ELF-1 (cell line): ENCODE results near the gene SYNE3.
A peak's percentile ranks its signal among the peaks of the same experiment; 100 is the strongest.

Source experiments
- DNase-seq: peaks from one replicate; pipeline ENCODE4 v3.0.0-alpha.2; 2016; ENCODE audit warnings: low read depth, low spot score

The SYNE3 gene

DNA sequence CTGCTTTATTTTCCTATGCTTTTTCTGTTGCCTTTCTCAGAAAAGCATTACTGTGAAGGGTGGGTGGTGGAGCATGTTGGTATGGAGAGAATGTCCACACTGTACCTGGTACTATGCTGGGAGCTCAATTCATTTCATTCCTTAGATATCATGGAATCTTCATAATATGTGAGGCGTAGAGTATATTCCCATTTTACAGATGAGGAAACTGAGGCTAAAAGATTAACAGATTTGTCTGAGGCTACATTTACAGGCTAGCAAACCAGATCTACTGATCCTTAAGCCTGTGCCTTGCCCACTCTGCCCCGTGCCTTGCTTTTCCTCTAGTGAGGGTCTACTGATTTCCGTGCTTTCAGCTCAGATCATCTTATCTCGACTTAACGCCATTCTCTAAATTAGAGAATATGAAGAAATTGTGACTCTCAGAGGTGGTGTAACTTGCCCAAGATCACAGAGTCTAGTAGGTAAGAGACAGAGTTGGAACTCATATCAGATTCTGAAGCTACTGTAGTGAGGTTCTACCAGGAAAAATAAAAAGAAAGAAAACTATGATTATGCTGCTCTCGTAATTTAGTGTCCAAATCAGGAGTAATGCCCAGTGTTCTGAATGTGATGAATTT lies 23.9 kb upstream of the SYNE3 start:
- DNase-seq, result no peak

DNA sequence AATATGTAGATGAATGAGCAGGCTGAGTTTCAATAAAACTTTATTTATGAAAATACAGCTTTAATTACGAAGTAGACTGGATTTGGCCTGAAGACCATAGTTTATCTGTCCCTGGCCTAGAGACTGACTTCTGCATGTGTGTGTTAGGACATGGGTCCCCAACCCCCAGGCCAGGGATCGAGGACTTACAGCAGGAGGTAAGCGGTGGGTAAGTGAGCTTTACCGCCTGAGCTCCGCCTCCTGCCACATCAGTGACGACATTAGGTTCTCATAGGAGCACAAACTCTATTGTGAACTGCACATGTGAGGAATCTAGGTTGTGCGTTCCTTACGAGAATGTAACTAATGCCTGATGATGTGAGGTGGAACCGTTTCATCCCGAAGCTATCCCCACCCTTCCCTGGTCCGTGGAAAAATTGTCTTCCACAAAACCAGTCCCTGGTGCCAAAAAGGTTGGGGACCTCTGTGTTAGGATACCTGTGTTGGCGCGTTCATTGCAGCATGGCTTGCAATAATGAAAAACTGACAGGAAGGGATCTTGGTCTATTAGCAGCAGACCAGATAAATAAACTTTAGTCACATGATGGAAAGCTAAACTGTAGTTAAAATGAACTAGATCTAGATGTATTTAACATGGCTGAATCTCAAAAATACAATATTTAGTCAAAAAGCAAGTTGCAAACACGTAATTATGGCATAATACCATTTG lies 22.5 kb upstream of the SYNE3 start:
- no peak for DNase-seq

DNA sequence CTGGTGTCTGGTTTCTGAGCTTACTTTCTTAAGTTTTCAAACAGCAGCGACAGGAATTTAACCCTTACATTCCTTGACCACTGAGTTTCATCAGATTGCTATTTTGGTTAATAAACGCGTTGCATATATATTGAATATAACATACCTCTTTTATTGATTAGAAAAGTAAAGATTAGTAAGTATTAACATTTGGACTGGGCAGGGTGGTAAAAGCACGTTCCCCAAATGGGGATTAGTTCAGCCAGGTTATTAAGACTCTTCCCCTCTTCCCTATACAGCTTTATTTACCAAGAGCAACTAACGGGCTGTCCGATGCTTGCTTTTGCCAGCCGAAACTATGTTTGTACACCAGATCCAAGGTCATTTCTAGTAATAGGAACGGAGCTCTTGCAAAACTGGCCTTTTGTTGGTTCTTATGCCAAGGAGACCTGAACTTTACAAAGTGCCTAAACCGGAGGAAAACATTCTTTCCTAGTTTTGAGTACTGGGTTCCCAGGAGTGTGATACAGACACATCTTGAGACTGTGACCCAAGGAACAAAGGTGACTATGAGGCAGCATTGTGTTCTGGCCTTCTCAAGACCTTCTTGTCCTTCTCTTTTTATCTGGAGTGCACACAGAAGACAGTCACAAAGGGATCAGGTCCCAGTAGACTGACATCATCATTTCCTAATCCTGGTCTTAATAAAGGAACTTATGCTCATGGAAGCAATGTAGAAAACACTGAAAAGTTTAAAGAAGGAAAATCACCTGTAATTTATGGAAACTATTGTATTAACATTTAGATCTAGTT lies 21.0 kb upstream of the SYNE3 start:
- no peak for DNase-seq

DNA sequence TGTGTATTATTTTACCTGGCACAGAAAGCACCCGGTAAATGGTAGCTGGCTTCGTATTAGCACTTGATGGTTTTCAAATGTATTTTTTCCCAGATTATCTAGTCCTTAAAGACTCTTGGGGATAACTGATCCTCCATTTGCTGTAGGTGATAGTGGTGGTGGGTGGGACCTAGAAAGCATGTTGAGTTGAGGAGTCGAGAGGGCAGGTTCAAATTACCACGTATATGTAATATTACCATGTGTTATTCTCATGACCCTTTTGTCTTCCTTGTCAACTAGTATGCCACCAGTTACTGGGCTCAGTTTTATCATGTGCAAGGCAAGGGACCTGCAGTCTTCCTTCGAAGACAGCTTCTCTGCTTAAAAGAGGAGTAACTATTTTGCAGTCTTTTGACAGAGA lies 20.2 kb upstream of the SYNE3 start:
- DNase-seq, result no peak

DNA sequence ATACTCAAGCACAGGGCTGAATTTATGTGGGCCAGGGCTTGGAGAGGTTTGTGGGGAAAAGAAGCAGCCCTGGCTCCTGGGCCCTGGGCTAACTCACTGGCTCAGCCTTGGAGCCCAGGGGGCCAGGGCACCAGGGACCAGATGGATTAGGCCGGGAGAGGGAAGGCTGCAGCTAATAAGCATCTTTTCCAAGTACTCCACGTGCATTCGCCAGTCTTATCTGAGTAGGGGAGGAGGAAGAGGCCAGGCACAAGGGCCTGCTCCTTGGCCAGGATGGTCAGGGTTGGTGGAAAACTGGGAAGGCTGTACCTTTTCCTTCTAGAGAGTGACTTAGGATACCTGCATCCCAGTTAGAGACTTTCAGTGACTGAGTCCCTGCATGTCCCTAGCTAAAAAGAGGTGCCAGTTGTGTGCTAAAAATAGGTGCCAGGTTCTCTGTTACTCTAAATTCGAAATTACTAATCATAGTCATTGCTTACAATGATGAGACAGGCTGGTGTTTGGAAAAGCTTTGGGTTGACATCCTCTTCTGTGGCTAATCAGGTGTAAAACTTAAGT lies 19.7 kb upstream of the SYNE3 start:
- DNase-seq, result no peak

DNA sequence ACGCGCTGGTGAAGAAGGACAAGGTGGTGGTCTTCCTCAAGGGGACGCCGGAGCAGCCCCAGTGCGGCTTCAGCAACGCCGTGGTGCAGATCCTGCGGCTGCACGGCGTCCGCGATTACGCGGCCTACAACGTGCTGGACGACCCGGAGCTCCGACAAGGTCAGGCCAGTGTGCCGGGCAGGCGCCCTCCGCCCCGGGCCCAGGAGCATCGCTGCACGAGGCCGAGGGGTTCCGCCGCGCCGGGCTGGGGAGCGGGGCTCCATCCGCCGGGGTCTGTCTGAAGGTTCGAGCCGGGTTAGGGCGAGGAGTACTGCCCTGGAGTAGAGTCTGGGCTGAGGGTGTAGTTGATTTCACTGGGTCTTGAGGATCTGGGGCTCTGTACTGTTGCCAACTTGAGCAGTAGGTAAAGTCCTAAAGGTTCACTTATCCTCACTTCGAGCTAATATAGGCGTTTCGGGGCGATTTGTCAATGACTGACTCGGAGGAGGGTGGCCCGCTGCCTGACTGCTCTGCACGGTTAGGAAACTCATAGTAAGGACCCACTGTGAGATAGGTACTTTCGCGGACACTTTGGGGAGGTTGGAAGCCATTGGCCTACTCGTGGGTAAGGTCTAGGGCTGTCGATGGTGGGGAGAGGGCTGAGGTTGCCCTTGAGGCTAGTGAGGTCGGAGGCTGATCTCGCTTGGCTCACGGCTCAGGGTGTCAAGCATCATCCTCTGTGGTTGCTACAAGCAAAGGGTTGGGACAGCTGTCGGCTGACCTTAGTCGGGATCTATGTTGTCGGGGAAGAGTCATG lies 19.0 kb upstream of the SYNE3 start:
- DNase-seq, result no peak

DNA sequence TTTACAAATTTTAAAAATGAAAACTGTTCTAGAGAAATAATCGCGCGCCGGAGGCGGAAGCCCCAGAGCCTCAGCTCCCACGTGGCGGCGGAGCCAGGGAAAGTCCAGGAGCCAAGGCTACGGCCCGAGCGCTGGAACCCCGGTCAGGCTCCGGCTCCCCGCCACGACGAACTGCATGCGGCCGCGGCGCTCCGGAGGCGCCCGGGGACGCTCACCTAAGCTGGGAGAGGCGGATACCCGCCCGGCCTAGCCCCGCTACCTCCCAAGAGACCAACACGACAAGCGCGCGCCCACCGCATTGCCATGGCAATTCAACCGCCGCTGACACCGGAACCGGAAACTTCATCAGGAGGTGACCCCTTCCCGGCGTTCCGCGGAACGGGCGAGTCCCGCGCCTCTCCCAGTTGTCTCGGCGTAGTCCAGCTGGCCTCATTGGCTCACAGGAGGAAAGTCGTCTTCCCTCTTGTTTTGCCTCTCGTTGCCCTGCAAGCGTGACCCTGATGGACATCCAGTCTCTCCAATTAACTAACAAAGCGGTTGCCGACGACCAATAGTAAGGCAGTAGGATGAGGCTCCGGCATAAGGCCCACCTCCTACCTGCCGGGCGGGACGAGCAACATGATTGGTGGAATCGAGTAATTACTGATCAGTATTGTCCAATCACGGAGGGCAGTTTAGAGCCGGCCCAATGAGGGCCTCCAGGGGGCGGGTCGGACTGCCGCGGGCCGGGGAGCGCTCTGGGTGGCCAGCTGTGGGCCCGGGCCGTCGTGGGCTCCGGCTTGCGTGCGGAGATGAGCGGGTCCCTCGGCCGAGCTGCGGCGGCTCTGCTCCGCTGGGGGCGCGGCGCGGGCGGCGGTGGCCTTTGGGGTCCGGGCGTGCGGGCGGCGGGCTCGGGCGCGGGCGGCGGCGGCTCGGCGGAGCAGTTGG lies 18.1 kb upstream of the SYNE3 start, which contains the start of gene GLRX5:
TSS of gene GLRX5 (plus strand) at position 752 of the 927 bp plus-strand sequence. CDS start at position 792, 40 bp downstream.
- peak; percentile 100 for DNase-seq

DNA sequence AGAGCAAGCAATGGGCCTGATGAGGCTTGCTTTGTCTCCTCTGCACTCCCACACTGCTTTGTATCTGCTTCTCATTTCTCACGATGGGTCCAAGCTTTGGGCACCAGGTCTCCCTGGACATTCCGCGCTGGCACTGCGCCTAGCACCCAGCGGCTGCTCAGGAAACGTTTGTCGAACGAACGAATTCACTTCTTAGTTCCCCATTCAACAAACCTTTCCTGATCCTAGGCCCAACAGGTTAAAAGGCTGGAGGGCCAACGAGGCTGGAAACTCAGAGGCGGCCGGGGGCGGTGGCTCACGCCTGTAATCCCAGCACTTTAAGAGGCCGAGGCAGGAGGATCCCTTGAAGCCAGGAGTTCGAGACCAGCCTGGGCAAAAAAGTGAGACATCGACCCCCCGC lies 17.4 kb upstream of the SYNE3 start:
- peak; percentile 36 for DNase-seq

DNA sequence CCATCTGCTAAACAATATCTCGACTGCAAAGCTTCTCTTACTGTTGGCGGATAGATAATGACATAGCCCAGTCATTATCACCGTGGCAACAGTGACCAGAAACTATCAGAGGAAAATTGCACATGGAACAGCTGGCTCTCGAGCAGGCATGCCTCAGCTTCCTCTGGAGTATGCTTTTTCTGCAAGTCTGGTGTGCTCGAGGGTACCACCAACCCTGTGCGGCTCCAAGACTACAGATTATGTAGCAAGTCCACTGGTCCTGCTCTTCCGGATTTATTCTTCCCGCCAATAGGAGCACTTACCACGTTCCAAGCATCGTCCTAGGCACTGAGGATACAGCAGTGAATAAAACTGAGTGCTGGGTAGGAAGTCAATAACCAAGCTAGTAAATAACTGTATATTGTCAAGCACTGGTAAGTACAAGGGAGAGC lies 17.0 kb upstream of the SYNE3 start:
- DNase-seq, result peak; percentile 37

DNA sequence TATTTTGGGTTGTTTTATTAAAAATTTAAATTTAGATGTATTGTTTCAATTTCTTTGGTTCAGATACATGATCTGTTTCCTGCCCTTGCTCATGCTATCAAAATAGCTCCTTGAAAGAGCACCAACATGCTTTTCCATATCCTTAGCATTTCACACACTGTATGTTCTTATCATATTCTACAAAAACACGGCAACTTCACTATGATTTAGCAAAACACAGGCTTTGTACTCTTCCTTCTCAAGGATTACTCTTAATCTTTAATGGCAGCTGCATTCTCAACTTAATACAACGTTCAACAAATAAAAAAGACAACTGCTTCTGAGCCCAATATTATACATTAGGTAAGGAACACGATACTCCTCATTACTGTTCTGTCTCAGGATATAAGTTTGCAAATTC lies 15.5 kb upstream of the SYNE3 start:
- DNase-seq, result no peak

DNA sequence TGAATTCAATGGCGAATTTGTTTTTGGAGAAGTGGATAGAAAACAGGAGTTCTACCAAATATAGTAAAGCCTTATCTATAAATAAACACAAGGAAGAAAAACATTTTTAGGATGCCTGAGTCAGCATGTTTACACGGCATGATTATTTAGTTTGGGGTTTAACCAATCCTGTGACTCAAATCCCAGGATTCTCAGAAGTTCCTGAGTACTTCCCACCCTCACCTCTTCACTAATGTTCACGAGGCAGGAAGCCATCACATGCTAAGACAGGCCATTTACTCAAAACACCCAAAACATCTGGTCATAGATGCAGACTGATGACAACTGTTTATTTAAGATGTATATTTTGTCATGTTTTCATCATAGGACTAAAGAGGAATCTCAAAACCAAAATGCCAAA lies 15.0 kb upstream of the SYNE3 start:
- DNase-seq, result no peak

DNA sequence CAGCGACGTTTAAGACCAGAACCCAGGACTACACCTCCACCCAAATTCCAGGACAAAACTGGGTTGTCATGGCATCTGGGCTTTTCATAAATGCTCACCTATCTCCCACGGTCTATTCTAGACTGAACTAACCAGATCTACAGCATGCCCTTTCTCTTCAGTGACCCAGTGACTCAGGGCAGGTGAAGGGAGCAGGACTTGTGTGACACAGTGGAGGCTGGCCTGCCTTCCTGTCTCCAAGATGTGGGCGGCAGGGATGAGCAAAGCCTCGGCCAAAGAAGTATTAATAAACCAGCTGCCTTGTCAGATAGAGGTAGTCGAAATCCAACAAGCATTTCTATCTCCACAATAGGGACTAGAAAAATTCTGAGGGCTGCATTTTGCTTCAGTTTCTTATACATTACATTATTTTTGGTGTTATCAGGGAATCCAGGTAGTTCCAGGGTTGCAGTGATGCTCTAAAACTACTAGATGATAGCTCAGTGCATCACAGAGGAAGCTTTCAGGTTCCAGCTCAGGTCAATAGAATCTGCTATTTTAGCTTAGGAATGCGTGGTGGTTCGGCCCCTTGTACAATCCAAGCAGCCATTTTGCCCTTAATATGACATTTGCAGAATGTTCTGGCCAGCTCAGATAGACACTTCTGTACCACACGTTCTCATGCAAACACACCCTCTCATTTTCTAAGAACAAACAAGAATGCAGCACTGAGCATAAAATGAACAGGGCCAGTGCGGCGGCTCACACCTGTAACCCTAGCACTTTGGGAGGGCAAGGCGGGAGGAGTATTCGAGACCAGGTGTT lies 14.2 kb upstream of the SYNE3 start:
- DNase-seq, result no peak

DNA sequence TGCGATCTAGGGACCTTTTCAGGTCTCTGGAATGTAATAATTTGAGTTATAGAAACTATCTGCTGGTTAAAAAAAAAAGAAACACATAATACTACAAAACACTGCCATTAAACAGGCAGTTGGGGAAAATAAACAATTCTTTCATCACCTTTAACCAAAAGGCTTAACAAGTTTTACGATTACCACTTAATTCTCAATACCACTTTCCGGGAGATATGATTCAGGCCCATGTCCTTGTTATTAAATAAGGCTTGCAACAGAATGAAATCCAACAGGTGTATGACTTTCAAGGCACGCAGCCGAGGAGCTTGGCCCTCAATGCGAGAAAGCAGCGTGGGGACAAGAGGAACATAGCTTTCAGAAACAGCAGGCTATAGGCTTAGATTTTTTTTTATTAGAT lies 12.8 kb upstream of the SYNE3 start:
- DNase-seq, result no peak

DNA sequence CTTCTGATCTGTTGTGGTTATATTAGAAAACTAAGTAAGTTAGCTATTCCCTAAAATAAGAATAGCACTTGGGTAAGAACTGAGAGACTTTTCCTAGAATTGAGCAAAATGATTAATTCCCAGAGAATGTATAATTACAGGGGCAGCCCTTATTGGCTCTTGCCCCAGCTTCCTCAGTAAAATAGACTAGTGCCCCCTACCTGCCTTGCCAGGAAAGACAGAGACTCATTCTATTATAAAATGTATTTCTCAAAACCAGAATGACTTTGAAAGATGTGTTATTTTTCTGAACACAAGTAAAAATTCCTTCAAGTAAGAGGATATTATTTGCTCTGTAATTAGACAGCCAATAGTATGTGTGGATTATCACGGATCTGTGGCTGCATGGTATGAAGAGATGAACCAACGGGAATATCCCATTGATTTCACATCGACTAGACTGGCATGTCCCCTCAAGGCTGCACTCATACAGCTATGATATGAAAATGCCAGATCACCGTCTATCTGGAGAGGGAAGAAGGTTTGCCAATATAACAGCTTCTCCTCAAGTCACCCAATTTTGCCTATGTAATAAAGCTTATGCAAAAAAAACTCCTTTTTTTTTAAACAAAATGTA lies 11.0 kb upstream of the SYNE3 start:
- DNase-seq, result no peak

DNA sequence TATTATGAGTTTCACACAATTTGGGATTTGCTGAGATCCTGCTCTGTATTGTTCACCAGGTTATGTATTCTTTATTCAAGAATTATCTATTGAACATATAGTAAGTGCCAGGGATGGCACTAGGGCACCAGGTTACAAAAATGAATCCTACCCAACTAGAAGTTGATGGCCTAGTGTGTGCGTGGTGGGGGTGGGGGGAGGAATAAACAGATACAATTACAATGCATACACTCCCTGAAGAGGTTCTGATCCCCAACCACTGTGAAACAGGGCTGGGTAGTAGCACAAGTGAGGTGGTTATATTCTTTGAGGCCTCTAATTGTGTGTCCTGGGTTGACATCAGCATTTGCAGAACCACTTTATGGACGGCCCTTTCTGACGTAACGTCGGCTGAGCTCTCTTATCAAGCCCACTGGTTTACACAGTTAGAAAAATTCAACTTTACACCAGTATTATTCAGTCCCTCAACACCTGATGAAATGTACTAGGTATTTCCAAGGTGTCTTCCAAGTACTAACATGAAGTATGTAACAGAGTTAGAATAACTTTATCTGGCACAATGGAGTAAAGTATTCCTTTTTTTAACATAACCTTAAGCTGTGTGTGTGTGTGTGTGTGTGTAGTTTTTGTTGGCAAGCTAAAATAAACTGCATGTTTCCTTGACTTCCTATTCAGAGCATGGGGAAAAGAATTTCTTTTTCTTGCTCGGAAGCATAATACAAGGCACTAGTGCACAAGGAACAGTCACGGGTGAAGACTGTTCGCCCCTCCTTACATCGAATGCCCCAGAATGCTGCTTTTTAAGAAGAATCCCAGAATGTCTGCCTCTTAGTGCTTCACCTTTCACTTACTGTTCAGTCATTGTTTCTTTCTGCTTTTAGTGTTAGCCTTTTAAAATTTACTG lies 10.3 kb upstream of the SYNE3 start:
- no peak for DNase-seq

DNA sequence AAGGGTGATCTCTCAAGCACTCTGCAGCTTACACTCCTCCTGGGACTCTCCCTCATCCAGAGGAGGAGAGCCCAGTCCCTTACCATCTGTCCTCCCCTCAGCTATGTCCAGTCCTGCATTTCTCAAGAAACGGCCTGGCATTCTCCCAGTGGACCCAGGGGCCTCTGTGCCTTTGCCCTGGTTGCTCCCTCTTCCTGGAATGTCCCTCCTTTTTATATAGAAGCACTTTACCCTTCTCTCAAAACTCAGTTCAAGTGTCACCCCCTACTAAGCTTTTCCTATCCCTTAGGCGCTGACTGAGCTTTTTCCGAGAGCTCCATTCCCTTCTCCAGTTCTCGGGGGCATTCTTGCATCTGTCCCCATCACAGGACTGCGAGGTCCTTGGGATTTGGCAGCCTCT lies 9.5 kb upstream of the SYNE3 start:
- DNase-seq, result no peak

DNA sequence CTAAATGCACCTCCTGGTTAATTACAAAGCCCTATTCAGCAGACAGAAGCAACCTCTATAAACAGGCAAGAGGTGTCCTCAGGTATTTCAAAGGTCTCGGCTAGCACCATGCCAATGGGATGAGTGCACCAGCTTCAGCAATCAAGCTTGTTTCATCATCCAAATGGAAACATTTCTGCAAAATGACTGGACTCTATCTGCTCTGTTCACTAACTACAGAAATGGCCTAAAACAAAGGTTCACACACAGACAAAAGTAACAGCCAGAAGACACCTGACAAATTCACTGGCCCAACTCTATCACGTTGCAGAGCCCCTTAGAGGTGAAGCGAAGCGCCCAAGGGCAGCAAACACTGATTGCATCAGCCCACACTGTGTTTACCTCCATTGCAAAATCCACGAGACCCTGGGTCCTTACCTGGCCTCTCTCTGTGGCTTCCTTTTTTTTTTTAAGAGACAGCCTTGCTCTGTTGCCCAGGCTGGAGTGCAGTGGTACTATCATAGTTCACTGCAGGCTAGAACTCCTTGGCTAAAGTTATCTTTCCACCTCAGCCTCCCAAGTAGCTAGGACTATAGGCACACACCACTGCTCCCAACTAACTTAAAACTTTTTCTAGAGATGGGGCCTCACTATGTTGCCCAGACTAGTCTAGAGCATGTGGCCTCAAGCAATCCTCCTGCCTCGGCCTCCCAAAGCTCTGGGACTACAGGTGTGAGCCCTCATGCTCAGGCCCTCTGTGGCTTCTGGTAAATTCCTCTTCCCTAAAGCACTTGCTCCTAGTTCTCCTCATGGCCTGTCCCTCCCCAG lies 8.5 kb upstream of the SYNE3 start:
- peak; percentile 56 for DNase-seq
